Rectal smooth muscle tissue (tissue), 1 donor: Measurements from ENCODE around the gene PAFAH1B1.
"Not testable (repeated sequence)": the region's sequence is repeated elsewhere in the genome, so short reads cannot be mapped to it uniquely, and the experiment has no call there.

Source experiments
- H3K27ac ChIP-seq: one replicate; pipeline ENCODE4 v1.7.0; 2013; ENCODE audit warnings: low read depth, low read length, inconsistent platforms
- H3K27me3 ChIP-seq: one replicate; pipeline ENCODE4 v1.7.0; 2013; ENCODE audit warnings: low read length; ENCODE audit not compliant: control insufficient read depth, insufficient read depth
- H3K36me3 ChIP-seq: one replicate; pipeline ENCODE4 v1.7.0; 2013; ENCODE audit warnings: low read length; ENCODE audit not compliant: control insufficient read depth, insufficient read depth
- H3K4me1 ChIP-seq: one replicate; pipeline ENCODE4 v1.7.0; 2013; ENCODE audit warnings: low read length; ENCODE audit not compliant: control insufficient read depth, insufficient read depth
- H3K4me3 ChIP-seq: one replicate; pipeline ENCODE4 v1.7.0; 2013; ENCODE audit warnings: low read length
- H3K9ac ChIP-seq: one replicate; pipeline ENCODE4 v1.7.0; 2013; ENCODE audit warnings: low read length

PAFAH1B1 gene

GRCh38 chr17:2566056-2566455 is 27.4 kb upstream of the PAFAH1B1 start:
- H3K4me3 ChIP-seq = no peak overlapping the region
- H3K4me1 ChIP-seq = no peaks in the 10 kb centered on the region
- no peak overlapping the region for H3K9ac ChIP-seq
- no peak overlapping the region for H3K27ac ChIP-seq
- no peaks in the 10 kb centered on the region for H3K36me3 ChIP-seq
- no peaks in the 10 kb centered on the region for H3K27me3 ChIP-seq

- no peaks in the 10 kb centered on the region for H3K36me3 ChIP-seq
- no peak overlapping the region for H3K4me3 ChIP-seq
- no peak overlapping the region for H3K27ac ChIP-seq
- no peak overlapping the region for H3K9ac ChIP-seq
- H3K4me1 ChIP-seq = no peaks in the 10 kb centered on the region
- H3K27me3 ChIP-seq = no peaks in the 10 kb centered on the region
Measured at GRCh38 chr17:2571523-2572303, 21.7 kb upstream of the PAFAH1B1 start.

GRCh38 chr17:2572304-2572609 is 21.2 kb upstream of the PAFAH1B1 start:
- not testable (repeated sequence) for H3K4me3 ChIP-seq, H3K9ac ChIP-seq, H3K27ac ChIP-seq, H3K36me3 ChIP-seq, H3K27me3 ChIP-seq, H3K4me1 ChIP-seq

- H3K4me3 ChIP-seq = no peak overlapping the region
- H3K27me3 ChIP-seq = no peaks in the 10 kb centered on the region
- H3K27ac ChIP-seq = no peak overlapping the region
- no peaks in the 10 kb centered on the region for H3K4me1 ChIP-seq
- no peak overlapping the region for H3K9ac ChIP-seq
- H3K36me3 ChIP-seq = no peaks in the 10 kb centered on the region
Measured at GRCh38 chr17:2580151-2580550, 13.3 kb upstream of the PAFAH1B1 start.

GRCh38 chr17:2580661-2581060 is 12.8 kb upstream of the PAFAH1B1 start:
- Histone ChIP-seq H3K27me3 (no peaks in the 10 kb centered on the region), H3K27ac (no peak overlapping the region), H3K36me3 (no peaks in the 10 kb centered on the region), H3K9ac (no peak overlapping the region), H3K4me3 (no peak overlapping the region), H3K4me1 (no peaks in the 10 kb centered on the region)

GRCh38 chr17:2582493-2582892 is 11.0 kb upstream of the PAFAH1B1 start:
- H3K27me3 ChIP-seq = no peaks in the 10 kb centered on the region
- H3K9ac ChIP-seq = no peak overlapping the region
- H3K4me1 ChIP-seq = no peaks in the 10 kb centered on the region
- H3K4me3 ChIP-seq = no peak overlapping the region
- no peak overlapping the region for H3K27ac ChIP-seq
- no peaks in the 10 kb centered on the region for H3K36me3 ChIP-seq

GRCh38 chr17:2591040-2591640 is 2.3 kb upstream of the PAFAH1B1 start:
- no peaks in the 10 kb centered on the region for H3K36me3 ChIP-seq
- peaks cover 6% of the 10 kb centered on the region for H3K4me1 ChIP-seq
- no peak overlapping the region for H3K27ac ChIP-seq
- H3K27me3 ChIP-seq = no peaks in the 10 kb centered on the region
- H3K4me3 ChIP-seq = no peak overlapping the region
- no peak overlapping the region for H3K9ac ChIP-seq

- Histone ChIP-seq H3K27ac (peak overlapping the region; percentile 97), H3K27me3 (no peaks in the 10 kb centered on the region), H3K4me1 (peaks cover 9% of the 10 kb centered on the region), H3K4me3 (peak overlapping the region; percentile 93), H3K9ac (peak overlapping the region; percentile 76), H3K36me3 (no peaks in the 10 kb centered on the region)
Measured at GRCh38 chr17:2593821-2594721, 617 bp downstream of the PAFAH1B1 start.

- Histone ChIP-seq H3K36me3 (no peaks in the 10 kb centered on the region), H3K27ac (peak overlapping the region; percentile 97), H3K4me1 (peaks cover 13% of the 10 kb centered on the region)
Measured at GRCh38 chr17:2594722-2595599, 1.5 kb downstream of the PAFAH1B1 start.

GRCh38 chr17:2595716-2596115 is 2.3 kb downstream of the PAFAH1B1 start:
- Histone ChIP-seq H3K27me3 (no peaks in the 10 kb centered on the region), H3K4me3 (no peak overlapping the region), H3K27ac (no peak overlapping the region), H3K4me1 (peaks cover 13% of the 10 kb centered on the region), H3K36me3 (no peaks in the 10 kb centered on the region), H3K9ac (no peak overlapping the region)

More at GRCh38 chr17:2594722-2595599, 1.5 kb downstream of the PAFAH1B1 start:
- H3K4me3 ChIP-seq = peak overlapping the region; percentile 93
- H3K9ac ChIP-seq = peak overlapping the region; percentile 76
- no peaks in the 10 kb centered on the region for H3K27me3 ChIP-seq

- Histone ChIP-seq H3K36me3 (no peaks in the 10 kb centered on the region), H3K4me1 (peaks cover 15% of the 10 kb centered on the region), H3K4me3 (no peak overlapping the region), H3K27ac (no peak overlapping the region), H3K27me3 (no peaks in the 10 kb centered on the region), H3K9ac (no peak overlapping the region)
Measured at GRCh38 chr17:2598166-2598565, 4.7 kb downstream of the PAFAH1B1 start.

GRCh38 chr17:2602597-2603017 is 9.2 kb downstream of the PAFAH1B1 start:
- Histone ChIP-seq H3K4me3 (no peak overlapping the region), H3K36me3 (no peaks in the 10 kb centered on the region), H3K4me1 (peaks cover 12% of the 10 kb centered on the region), H3K9ac (no peak overlapping the region), H3K27me3 (no peaks in the 10 kb centered on the region), H3K27ac (no peak overlapping the region)
